GM12801 (cell line): Measurements from ENCODE around the gene ASPSCR1.

Experiments used
- CTCF ChIP-seq: IDR thresholded peaks from one replicate; pipeline ENCODE4 v1.5.1; 2011; ENCODE audit warnings: control low read depth; ENCODE audit not compliant: insufficient read length; ENCODE audit errors: extremely low read depth

ASPSCR1 gene

GRCh38 chr17:82020572-82021106, 43.2 kb downstream of the ASPSCR1 start:
- no peak for TF ChIP-seq CTCF

- no peak for TF ChIP-seq CTCF
Measured at GRCh38 chr17:82021107-82021899, 43.9 kb downstream of the ASPSCR1 start.

GRCh38 chr17:82021900-82022309, 44.5 kb downstream of the ASPSCR1 start:
- no peak for TF ChIP-seq CTCF

- TF ChIP-seq CTCF: no peak
Measured at GRCh38 chr17:82022310-82022980, 45.0 kb downstream of the ASPSCR1 start, which contains the start of gene CENPX. CENPX (minus strand) TSS chr17:82022878; CDS start chr17:82022861, 17 bp downstream.

- TF ChIP-seq CTCF: no peak
Measured at GRCh38 chr17:82022981-82023446, 45.6 kb downstream of the ASPSCR1 start, which contains the start of gene LRRC45. LRRC45 (plus strand) TSS chr17:82023305; CDS start chr17:82023644, 339 bp downstream.

GRCh38 chr17:82023447-82024241, 46.2 kb downstream of the ASPSCR1 start:
- TF ChIP-seq CTCF: no peak
